Bone marrow (tissue), 2 donors: ENCODE data around the gene CACNA2D2.

Experiments used
- DNase-seq, 2 donors: peaks; one replicate each; lab custom pipeline; 2025; lab: John Stamatoyannopoulos, UW

CACNA2D2 gene

GRCh38 chr3:50428007-50428633 is 75.3 kb downstream of the CACNA2D2 start:
- DNase-seq, result no peak

- no peak for DNase-seq
Measured at GRCh38 chr3:50427217-50427616, 76.2 kb downstream of the CACNA2D2 start.

GRCh38 chr3:50425911-50426310 is 77.5 kb downstream of the CACNA2D2 start:
- DNase-seq, result no peak

GRCh38 chr3:50423543-50423942 is 79.9 kb downstream of the CACNA2D2 start:
- DNase-seq, result no peak

- no peak for DNase-seq
Measured at GRCh38 chr3:50422153-50422552, 81.3 kb downstream of the CACNA2D2 start.

- DNase-seq, result no peak
Measured at GRCh38 chr3:50419595-50420370, 83.7 kb downstream of the CACNA2D2 start.

GRCh38 chr3:50418850-50419249 is 84.6 kb downstream of the CACNA2D2 start:
- DNase-seq, result no peak

GRCh38 chr3:50417637-50418033 is 85.8 kb downstream of the CACNA2D2 start:
- no peak for DNase-seq

GRCh38 chr3:50416736-50417636 is 86.4 kb downstream of the CACNA2D2 start:
- no peak for DNase-seq

GRCh38 chr3:50415816-50416215 is 87.6 kb downstream of the CACNA2D2 start:
- DNase-seq, result no peak

GRCh38 chr3:50415061-50415460 is 88.4 kb downstream of the CACNA2D2 start:
- no peak for DNase-seq

- no peak for DNase-seq
Measured at GRCh38 chr3:50414616-50415015, 88.8 kb downstream of the CACNA2D2 start.

GRCh38 chr3:50412231-50412754 is 91.1 kb downstream of the CACNA2D2 start:
- DNase-seq, result no peak

- DNase-seq, result no peak
Measured at GRCh38 chr3:50411229-50411628, 92.2 kb downstream of the CACNA2D2 start.

GRCh38 chr3:50410608-50411139 is 92.8 kb downstream of the CACNA2D2 start:
- no peak for DNase-seq

GRCh38 chr3:50410185-50410584 is 93.2 kb downstream of the CACNA2D2 start:
- DNase-seq, result no peak

GRCh38 chr3:50408443-50408944 is 94.9 kb downstream of the CACNA2D2 start:
- no peak for DNase-seq

- no peak for DNase-seq
Measured at GRCh38 chr3:50406487-50406886, 96.9 kb downstream of the CACNA2D2 start.

- DNase-seq, result no peak
Measured at GRCh38 chr3:50405249-50405648, 98.2 kb downstream of the CACNA2D2 start.

- no peak for DNase-seq
Measured at GRCh38 chr3:50401978-50402595, 101.3 kb downstream of the CACNA2D2 start.

GRCh38 chr3:50396502-50396901 is 106.9 kb downstream of the CACNA2D2 start:
- no peak for DNase-seq
